Heart left ventricle (tissue), 16 donors: ENCODE data around the gene MRPL21. TPM values are rescaled to one million over a fixed set of nuclear protein-coding genes. Genes with fewer than 3 reads are reported as not detected.

Source experiments
- ATAC-seq, 4 donors: fragments of 200-7000 bp; cut with Tn5 transposase; one replicate each; pipeline ENCODE4 v1.9.1; 2020 to 2022; ENCODE audit warnings: moderate library complexity in 4 of 4, mild to moderate bottlenecking in 3 of 4, moderate number of reproducible peaks in 1 of 4
- DNase-seq, 5 donors: peaks; one replicate each; pipeline ENCODE4 v3.0.0-alpha.2; 2020
- H3K27ac ChIP-seq, 12 donors: fragments of 200-600 bp; sonication (generic) in 4 of 12; one replicate each; pipeline versions ENCODE4 v1.5.0 to v1.8.0; 2016 to 2022; ENCODE audit warnings: mild to moderate bottlenecking in 2 of 12
- H3K27me3 ChIP-seq, 9 donors: fragments of 200-600 bp; sonication (generic) in 2 of 9; one replicate each; pipeline versions ENCODE4 v1.5.1 to v1.8.0; 2016 to 2022; ENCODE audit warnings: mild to moderate bottlenecking in 3 of 9
- H3K36me3 ChIP-seq, 9 donors: fragments of 200-600 bp; sonication (generic) in 2 of 9; one replicate each; pipeline versions ENCODE4 v1.5.0 to v1.8.0; 2018 to 2022; ENCODE audit warnings: mild to moderate bottlenecking in 2 of 9
- H3K4me1 ChIP-seq, 12 donors: fragments of 200-600 bp; sonication (generic) in 4 of 12; one replicate each; pipeline versions ENCODE4 v1.5.0 to v1.8.0; 2016 to 2022; ENCODE audit warnings: mild to moderate bottlenecking in 3 of 12
- H3K4me3 ChIP-seq, 12 donors: fragments of 200-600 bp; sonication (generic) in 4 of 12; one replicate each; pipeline versions ENCODE4 v1.5.0 to v1.8.0; 2017 to 2022; ENCODE audit warnings: mild to moderate bottlenecking in 9 of 12, moderate library complexity in 4 of 12
- H3K9me3 ChIP-seq, 12 donors: fragments of 200-600 bp; sonication (generic) in 4 of 12; one replicate each; pipeline versions ENCODE4 v1.5.0 to v1.8.0; 2016 to 2022; ENCODE audit warnings: mild to moderate bottlenecking in 1 of 12
- CTCF ChIP-seq, 12 donors: fragments of 200-600 bp; sonication (generic) in 4 of 12; IDR thresholded peaks; one replicate each; pipeline versions ENCODE4 v1.5.0 to v1.8.0; 2018 to 2022; ENCODE audit warnings: antibody characterized with exemption in 12 of 12, mild to moderate bottlenecking in 5 of 12
- POLR2A ChIP-seq, 2 donors: fragments of 450-650 bp; IDR thresholded peaks; one replicate each; pipeline ENCODE4 v1.6.1; 2017; ENCODE audit warnings: antibody characterized with exemption in 2 of 2, mild to moderate bottlenecking in 2 of 2, moderate library complexity in 2 of 2
- WGBS, 4 donors: extraction: QIAGEN DNeasy Blood & Tissue Kit in 2 of 4; methylation state at CpG; one replicate each; pipeline versions ENCODE4 v1.1.5 to v1.1.7; 2013 to 2018; 5-methylcytosine and 5-hydroxymethylcytosine counted together
- intact Hi-C, 10 donors: fragments of 100-400 bp; cut with DNase I; formaldehyde crosslinking; loops; one replicate each; pipeline versions ENCODE4 v1.11.1 to v1.14.2; 2022
- polyA plus RNA-seq, 2 donors: library from polyadenylated mRNA; stranded (reverse); fragments of 200-250 nt; gene quantifications; one replicate each; pipeline ENCODE4 v1.2.3, GENCODE V29; 2013
- total RNA-seq, 9 donors: library from RNA; depleted of rRNA in 2 of 9; stranded (reverse); fragments of >200 nt in 2 of 9; fragmentation: NEBNext Ultra II Directional in 3 of 9; extraction: Animal tissue kit (Norgen Biotek cat#: 25700) in 3 of 9; gene quantifications; one replicate each; pipeline versions ENCODE4 v1.1.0 to v1.2.4, GENCODE V29; 2016 to 2023
- donor health status: ischemic (EF 13 %, LVEDD 7.1; RV severe dilation, severe dysfunction).
- donor health status: healthy with polysubstance abuse.
- donor health status: DM: no; HTN: yes; CAD: no.
- donor health status: DM: no; HTN: no; CAD: no.
- donor health status: ischemic (EF 25% LVEDD 6.9; RV normal size, moderate dysfunction).
- donor health status: ischemic (EF 25% LVEDD 5.7; RV mildly dilated, moderate dysfunction).
- donor health status: healthy.
- donor health status: DM: yes; HTN: yes; CAD: no.
- donor health status: ischemic (EF 35%, LVEDD 5.7; RV mildly dilated, moderate dysfunction).
- donor health status: nonischemic (EF 11% LVEDD 7.7; RV severe dilation, severe dysfunction).
- donor health status: DM: yes; HTN: yes; CAD: no.
- donor health status: PGD.
- donor health status: ischemic (EF 29% LVEDD 5.4; RV normal size, mild dysfunction).
- donor health status: nonischemic (EF 23%, LVEDD 6.1; RV moderate dilation, normal function).

MRPL21 gene
- total and polyA plus RNA-seq, 11 donors: 59.9 to 230 (median 88.8) TPM

DNA sequence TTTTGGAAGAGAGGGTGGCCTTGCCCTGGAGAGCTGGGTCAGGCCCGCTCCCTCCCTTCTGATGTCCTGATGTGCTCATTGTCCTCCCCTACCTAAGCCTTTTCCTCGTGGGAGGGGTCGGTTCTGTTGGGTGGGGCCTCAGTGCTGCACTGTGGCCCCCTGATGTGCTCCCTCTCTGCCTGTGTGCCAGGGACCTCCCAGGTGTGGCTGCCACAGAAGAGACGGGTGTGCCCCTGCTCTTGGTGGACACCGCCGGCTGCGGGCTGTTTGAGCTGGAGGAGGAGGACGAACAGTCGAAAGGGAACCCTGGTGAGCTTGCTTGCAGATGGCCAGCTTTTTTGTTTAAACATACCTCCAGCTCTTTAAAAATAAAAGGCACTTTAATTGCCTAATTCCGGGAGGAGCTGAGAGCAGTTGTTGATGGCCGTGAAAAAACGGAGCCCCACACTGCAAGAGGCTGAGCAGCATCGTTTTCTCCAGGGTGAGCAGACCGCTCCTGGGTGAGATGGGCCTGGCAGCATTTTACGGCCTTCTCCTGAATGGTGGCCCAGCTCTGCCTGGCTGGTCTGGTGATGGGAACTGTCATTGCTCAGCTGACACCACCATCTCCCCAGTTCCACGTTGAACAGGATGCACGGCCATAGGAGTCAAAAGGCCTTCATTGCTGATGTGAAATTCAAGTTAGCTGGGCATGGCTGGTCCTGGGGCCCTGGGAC lies 30.1 kb upstream of the MRPL21 start:
- H3K9me3 ChIP-seq: no peaks in the 10 kb centered on the region
- 86 to 91% (median 89%) methylated on average over 16 to 17 of the region's 17 CpGs for WGBS, 4 donors
- H3K36me3 ChIP-seq: peaks cover 0 to 84% (median 80%) of the 10 kb centered on the region in 9 donors
- peaks cover 0 to 12% (median 8%) of the 10 kb centered on the region in 12 donors for H3K4me1 ChIP-seq
- TF ChIP-seq CTCF (IDR thresholded peaks at IDR 0.05): no peak
- TF ChIP-seq POLR2A (IDR thresholded peaks at IDR 0.05): no peak
- intact Hi-C loops: loop anchor here in 1 of 10 donors (10.0 kb wide), 1 partner anchor 151 kb away; no protein-coding TSS in a partner anchor
- no peaks in the 10 kb centered on the region for H3K27me3 ChIP-seq
- DNase-seq (peak in 1 of 5 donors; percentile 51), ATAC-seq (no peak)
- H3K27ac ChIP-seq: peak overlapping the region in 1 of 12 donors; percentile 85
- no peak overlapping the region for H3K4me3 ChIP-seq

DNA sequence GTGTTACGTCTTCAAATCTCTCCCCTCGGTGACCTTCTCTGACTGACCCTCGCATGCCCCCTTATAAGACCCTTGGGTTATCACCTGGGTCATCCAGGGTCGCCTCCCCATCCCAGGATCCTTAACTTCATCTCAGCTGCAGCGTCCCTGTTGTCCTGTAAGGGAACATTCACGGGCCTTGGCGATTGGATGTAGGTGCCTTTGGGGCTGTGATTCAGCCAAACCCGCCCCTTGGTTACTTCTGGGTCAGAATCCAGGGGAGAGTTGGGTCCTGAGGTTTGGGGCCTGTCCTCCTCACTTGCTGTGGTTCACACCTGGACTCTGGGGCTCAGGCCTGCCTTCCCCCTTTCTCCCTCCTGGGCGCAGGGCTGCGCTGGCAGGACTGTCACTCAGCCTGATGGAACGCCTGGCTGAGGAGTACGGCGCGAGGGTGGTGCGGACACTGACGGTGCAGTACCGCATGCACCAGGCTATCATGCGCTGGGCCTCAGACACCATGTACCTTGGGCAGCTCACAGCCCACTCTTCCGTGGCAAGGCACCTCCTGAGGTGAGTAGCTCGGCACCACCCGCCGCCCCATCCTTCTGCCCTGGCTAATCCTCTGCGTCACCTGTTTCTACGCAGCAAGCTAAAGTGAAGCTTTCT lies 29.4 kb upstream of the MRPL21 start:
- H3K4me1 ChIP-seq: peaks cover 6 to 19% (median 14%) of the 10 kb centered on the region in 12 donors
- H3K27ac ChIP-seq: peak overlapping the region in 1 of 12 donors; percentile 85
- no peaks in the 10 kb centered on the region for H3K27me3 ChIP-seq
- H3K4me3 ChIP-seq: no peak overlapping the region
- H3K36me3 ChIP-seq: peaks cover 0 to 83% (median 75%) of the 10 kb centered on the region in 9 donors
- intact Hi-C loops: loop anchor here in 1 of 10 donors (10.0 kb wide), 1 partner anchor 152 kb away; no protein-coding TSS in a partner anchor
- ATAC-seq (no peak), DNase-seq (peak in 1 of 5 donors; percentile 49)
- whole genome bisulfite sequencing, 4 donors: 94 to 97% (median 97%) methylated on average over 24 of the region's 24 CpGs
- H3K9me3 ChIP-seq: no peaks in the 10 kb centered on the region
- TF ChIP-seq POLR2A (IDR thresholded peaks at IDR 0.05): no peak
- no peak for TF ChIP-seq CTCF (IDR thresholded peaks at IDR 0.05)

DNA sequence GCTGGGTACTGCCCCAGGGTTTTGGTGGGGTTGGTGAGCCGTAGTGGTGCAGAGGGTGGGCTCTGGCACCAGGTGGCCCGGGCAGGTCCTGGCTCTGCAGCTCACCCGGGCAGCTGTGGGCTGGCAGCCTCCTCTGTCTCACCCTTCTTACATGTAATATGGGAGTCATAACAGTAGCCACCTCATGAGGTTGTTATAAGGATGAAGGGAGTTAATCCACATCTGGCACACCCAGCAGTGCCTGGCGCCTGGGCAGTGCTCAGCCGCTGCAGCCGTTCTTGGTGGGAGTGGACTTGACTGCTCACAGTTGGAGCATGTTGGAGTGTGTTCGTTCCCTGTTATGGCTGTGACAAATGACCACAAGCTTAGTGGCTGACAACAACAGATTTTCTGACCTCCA lies 28.7 kb upstream of the MRPL21 start:
- DNase-seq (no peak), ATAC-seq (no peak)
- H3K4me1 ChIP-seq: peaks cover 11 to 26% (median 21%) of the 10 kb centered on the region in 12 donors
- intact Hi-C loops: loop anchor here in 1 of 10 donors (10.0 kb wide), 1 partner anchor 152 kb away; no protein-coding TSS in a partner anchor
- no peak overlapping the region for H3K4me3 ChIP-seq
- peak overlapping the region in 1 of 12 donors; percentile 85 for H3K27ac ChIP-seq
- WGBS, 4 donors: 94 to 97% (median 96%) methylated on average over 3 to 7 of the region's 7 CpGs
- H3K27me3 ChIP-seq: no peaks in the 10 kb centered on the region
- TF ChIP-seq CTCF (IDR thresholded peaks at IDR 0.05) (no peak), POLR2A (IDR thresholded peaks at IDR 0.05) (no peak)
- no peaks in the 10 kb centered on the region for H3K9me3 ChIP-seq
- H3K36me3 ChIP-seq: peaks cover 0 to 79% (median 68%) of the 10 kb centered on the region in 9 donors

GRCh38 chr11:68931911-68932310 lies 28.3 kb upstream of the MRPL21 start:
- 89 to 92% (median 91%) methylated on average over 17 of the region's 17 CpGs for WGBS, 4 donors
- Histone ChIP-seq H3K4me3 (no peak overlapping the region), H3K36me3 (peaks cover 0 to 74% (median 63%) of the 10 kb centered on the region in 9 donors), H3K27me3 (no peaks in the 10 kb centered on the region), H3K9me3 (no peaks in the 10 kb centered on the region), H3K4me1 (peaks cover 13 to 30% (median 25%) of the 10 kb centered on the region in 12 donors), H3K27ac (peak overlapping the region in 1 of 12 donors; percentile 85)
- DNase-seq (no peak), ATAC-seq (no peak)
- TF ChIP-seq CTCF (IDR thresholded peaks at IDR 0.05) (no peak), POLR2A (IDR thresholded peaks at IDR 0.05) (no peak)
- intact Hi-C loops: loop anchor here in 1 of 10 donors (10.0 kb wide), 1 partner anchor 153 kb away; no protein-coding TSS in a partner anchor
